CD4-positive, alpha-beta T cell treated with Interleukin-12 subunit alpha and Interleukin-12 subunit beta, for 1 hour (primary cell): Measurements from ENCODE around the gene DENND5A.
"Not testable (repeated sequence)": the region's sequence is repeated elsewhere in the genome, so short reads cannot be mapped to it uniquely, and the experiment has no call there.

ENCODE experiments used
- DNase-seq: peaks from one replicate; pipeline ENCODE4 v3.0.0-alpha.2; 2020

DENND5A gene

GRCh38 chr11:9170450-9170849 lies 94.7 kb downstream of the DENND5A start:
- DNase-seq = no peak

GRCh38 chr11:9169595-9170295 lies 95.4 kb downstream of the DENND5A start:
- no peak for DNase-seq

- not testable (repeated sequence) for DNase-seq
Measured at GRCh38 chr11:9161991-9162390, 103.2 kb downstream of the DENND5A start.

GRCh38 chr11:9160166-9160565 lies 105.0 kb downstream of the DENND5A start:
- DNase-seq = no peak

GRCh38 chr11:9158898-9159391 lies 106.2 kb downstream of the DENND5A start:
- DNase-seq = no peak

- DNase-seq = no peak
Measured at GRCh38 chr11:9155930-9156329, 109.2 kb downstream of the DENND5A start.

- DNase-seq = no peak
Measured at GRCh38 chr11:9153651-9154050, 111.5 kb downstream of the DENND5A start.

- no peak for DNase-seq
Measured at GRCh38 chr11:9151631-9152030, 113.5 kb downstream of the DENND5A start.

- no peak for DNase-seq
Measured at GRCh38 chr11:9150926-9151325, 114.2 kb downstream of the DENND5A start.

- DNase-seq = no peak
Measured at GRCh38 chr11:9150501-9150900, 114.6 kb downstream of the DENND5A start.

- no peak for DNase-seq
Measured at GRCh38 chr11:9148727-9149126, 116.4 kb downstream of the DENND5A start.

GRCh38 chr11:9148035-9148434 lies 117.1 kb downstream of the DENND5A start:
- no peak for DNase-seq

GRCh38 chr11:9146477-9146876 lies 118.7 kb downstream of the DENND5A start:
- no peak for DNase-seq

GRCh38 chr11:9145283-9145682 lies 119.9 kb downstream of the DENND5A start:
- no peak for DNase-seq

GRCh38 chr11:9144828-9145227 lies 120.3 kb downstream of the DENND5A start:
- DNase-seq = no peak

- no peak for DNase-seq
Measured at GRCh38 chr11:9143721-9144120, 121.4 kb downstream of the DENND5A start.

GRCh38 chr11:9142732-9143131 lies 122.4 kb downstream of the DENND5A start:
- no peak for DNase-seq

- no peak for DNase-seq
Measured at GRCh38 chr11:9141186-9141585, 124.0 kb downstream of the DENND5A start.

- no peak for DNase-seq
Measured at GRCh38 chr11:9139628-9140357, 125.4 kb downstream of the DENND5A start.

GRCh38 chr11:9138612-9139579 lies 126.3 kb downstream of the DENND5A start:
- DNase-seq = peak; percentile 7

GRCh38 chr11:9138133-9138453 lies 127.1 kb downstream of the DENND5A start:
- DNase-seq = no peak

GRCh38 chr11:9137293-9138132 lies 127.6 kb downstream of the DENND5A start:
- peak; percentile 62 for DNase-seq
